Measurements from ENCODE around the gene YIPF3. TPM values are rescaled to one million over a fixed set of nuclear protein-coding genes. Genes with fewer than 3 reads are reported as not detected.

The YIPF3 gene
- polyA plus RNA-seq, 4 donors = 49.0 to 121 (median 71.8) TPM

DNA sequence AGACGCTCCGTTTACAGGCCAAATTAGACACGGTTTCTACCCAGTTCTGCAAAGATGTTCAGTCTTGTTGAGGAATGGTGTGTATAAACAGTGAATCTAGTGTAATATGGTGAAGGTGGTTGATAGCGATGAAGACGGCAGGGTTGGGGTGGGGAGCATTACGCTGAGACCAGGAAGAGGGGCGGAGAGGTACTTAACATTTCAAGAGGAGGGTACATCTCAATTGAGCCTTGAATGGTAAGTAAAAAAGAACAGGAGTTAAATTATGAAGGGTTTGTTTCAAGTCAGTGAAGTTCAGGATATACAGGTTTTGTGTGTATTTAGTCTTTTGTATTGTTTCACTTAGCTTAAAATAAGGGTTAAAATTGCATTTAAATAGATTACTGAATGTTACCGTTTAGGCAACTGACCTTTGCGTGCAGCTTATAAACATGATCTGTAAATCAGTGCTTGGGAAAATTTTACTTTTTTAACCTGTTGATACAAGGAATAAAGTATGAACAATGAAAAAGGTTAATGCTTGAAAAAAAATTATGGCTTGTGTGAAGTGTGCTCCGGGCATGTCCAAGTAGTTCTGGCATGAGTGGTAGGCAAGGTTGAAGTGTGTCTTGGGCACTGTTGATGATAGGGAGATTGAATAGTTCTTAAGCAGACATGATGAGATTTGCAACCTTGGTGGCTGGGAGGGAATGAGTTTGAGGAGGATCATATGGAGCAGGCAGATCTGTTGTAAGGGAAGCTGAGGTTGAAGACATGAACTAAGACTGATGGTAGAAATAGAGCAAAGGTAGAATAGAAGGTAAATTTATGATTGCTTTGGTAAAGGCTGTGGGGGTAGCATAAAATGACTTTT, 1.0 kb upstream of the YIPF3 start:
- no peaks in the 10 kb centered on the region for H3K27me3 ChIP-seq (ENCODE audit: control insufficient read depth in 3 of 3, insufficient read depth in 3 of 3, low read length in 3 of 3)
- no peaks in the 10 kb centered on the region for H3K9me3 ChIP-seq (ENCODE audit: control insufficient read depth in 2 of 2, insufficient read depth in 1 of 2, low read depth in 1 of 2, low read length in 1 of 2)
- H3K4me3 ChIP-seq (ENCODE audit: low read depth in 1 of 3, low read length in 3 of 3) = peak overlapping the region; percentile 57 to 99 (median 64)
- peaks cover 0 to 19% (median 8%) of the 10 kb centered on the region in 3 donors for H3K4me1 ChIP-seq (ENCODE audit: control insufficient read depth in 3 of 3, insufficient read depth in 2 of 3, low read depth in 1 of 3, low read length in 2 of 3)
- peaks cover 14 to 56% (median 25%) of the 10 kb centered on the region in 3 donors for H3K36me3 ChIP-seq (ENCODE audit: control insufficient read depth in 3 of 3, insufficient read depth in 2 of 3, low read depth in 1 of 3, low read length in 3 of 3)
- FAIRE-seq (no peak), DNase-seq (no peak)
- H3K27ac ChIP-seq (ENCODE audit: low read depth in 1 of 3, low read length in 2 of 3) = peak overlapping the region in 1 of 3 donors; percentile 8
- 1 to 3% (median 3%) methylated on average over 10 of the region's 10 CpGs for WGBS, 3 donors

DNA sequence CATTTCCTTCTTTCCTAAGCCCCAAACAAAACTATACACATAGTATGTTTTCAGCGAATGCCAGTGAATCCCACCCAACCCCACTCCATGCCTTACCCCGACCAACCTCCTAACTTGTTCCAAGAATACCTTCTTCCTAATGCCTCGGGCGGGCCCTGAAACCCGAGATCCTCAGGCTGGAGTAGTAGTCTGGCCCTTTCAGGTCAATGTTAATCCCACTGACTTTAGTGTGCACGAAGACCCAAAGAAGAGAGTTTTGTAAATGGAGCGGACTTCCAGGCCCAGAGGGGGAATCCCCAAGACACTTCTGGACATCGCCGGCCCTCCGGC, 394 bp downstream of the YIPF3 start:
- no peak for FAIRE-seq
- no peak for DNase-seq
- H3K4me3 ChIP-seq (ENCODE audit: low read depth in 1 of 3, low read length in 3 of 3) = peak overlapping the region; percentile 57 to 99 (median 92)
- H3K27me3 ChIP-seq (ENCODE audit: control insufficient read depth in 3 of 3, insufficient read depth in 3 of 3, low read length in 3 of 3) = no peaks in the 10 kb centered on the region
- H3K27ac ChIP-seq (ENCODE audit: low read depth in 1 of 3, low read length in 2 of 3) = peak overlapping the region in 2 of 3 donors; percentile 83 to 89
- H3K9me3 ChIP-seq (ENCODE audit: control insufficient read depth in 2 of 2, insufficient read depth in 1 of 2, low read depth in 1 of 2, low read length in 1 of 2) = no peaks in the 10 kb centered on the region
- H3K4me1 ChIP-seq (ENCODE audit: control insufficient read depth in 3 of 3, insufficient read depth in 2 of 3, low read depth in 1 of 3, low read length in 2 of 3) = peaks cover 0 to 19% (median 8%) of the 10 kb centered on the region in 3 donors
- WGBS, 3 donors = 0 to 1% (median 1%) methylated on average over 10 of the region's 10 CpGs
- H3K36me3 ChIP-seq (ENCODE audit: control insufficient read depth in 3 of 3, insufficient read depth in 2 of 3, low read depth in 1 of 3, low read length in 3 of 3) = peaks cover 14 to 58% (median 28%) of the 10 kb centered on the region in 3 donors

DNA sequence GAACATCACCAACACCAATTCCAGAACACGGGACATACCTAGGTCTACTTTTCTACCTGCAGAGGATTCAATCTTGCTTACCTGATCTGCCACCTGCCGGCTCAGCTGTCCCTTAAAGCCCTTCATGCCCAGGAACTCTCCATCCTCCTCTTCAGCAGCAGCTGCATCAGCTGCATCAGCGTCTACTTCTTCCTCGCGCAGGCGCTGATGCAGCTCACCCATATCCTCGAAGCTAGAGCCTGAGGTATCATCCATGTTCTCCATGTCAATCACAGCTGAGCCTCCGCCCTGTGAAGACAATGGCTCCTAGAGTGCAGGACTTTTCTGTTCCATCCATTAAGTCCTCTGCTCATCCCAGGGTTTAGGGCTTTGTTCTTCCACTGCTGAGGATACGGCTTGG, 918 bp downstream of the YIPF3 start:
- no peaks in the 10 kb centered on the region for H3K9me3 ChIP-seq (ENCODE audit: control insufficient read depth in 2 of 2, insufficient read depth in 1 of 2, low read depth in 1 of 2, low read length in 1 of 2)
- H3K36me3 ChIP-seq (ENCODE audit: control insufficient read depth in 3 of 3, insufficient read depth in 2 of 3, low read depth in 1 of 3, low read length in 3 of 3) = peaks cover 10 to 57% (median 26%) of the 10 kb centered on the region in 3 donors
- H3K4me1 ChIP-seq (ENCODE audit: control insufficient read depth in 3 of 3, insufficient read depth in 2 of 3, low read depth in 1 of 3, low read length in 2 of 3) = peaks cover 1 to 20% (median 8%) of the 10 kb centered on the region in 3 donors
- 51 to 74% (median 64%) methylated on average over 9 of the region's 9 CpGs for WGBS, 3 donors
- DNase-seq (no peak), FAIRE-seq (no peak)
- H3K27ac ChIP-seq (ENCODE audit: low read depth in 1 of 3, low read length in 2 of 3) = peak overlapping the region in 1 of 3 donors; percentile 83
- peak overlapping the region; percentile 57 to 99 (median 92) for H3K4me3 ChIP-seq (ENCODE audit: low read depth in 1 of 3, low read length in 3 of 3)
- H3K27me3 ChIP-seq (ENCODE audit: control insufficient read depth in 3 of 3, insufficient read depth in 3 of 3, low read length in 3 of 3) = no peaks in the 10 kb centered on the region

DNA sequence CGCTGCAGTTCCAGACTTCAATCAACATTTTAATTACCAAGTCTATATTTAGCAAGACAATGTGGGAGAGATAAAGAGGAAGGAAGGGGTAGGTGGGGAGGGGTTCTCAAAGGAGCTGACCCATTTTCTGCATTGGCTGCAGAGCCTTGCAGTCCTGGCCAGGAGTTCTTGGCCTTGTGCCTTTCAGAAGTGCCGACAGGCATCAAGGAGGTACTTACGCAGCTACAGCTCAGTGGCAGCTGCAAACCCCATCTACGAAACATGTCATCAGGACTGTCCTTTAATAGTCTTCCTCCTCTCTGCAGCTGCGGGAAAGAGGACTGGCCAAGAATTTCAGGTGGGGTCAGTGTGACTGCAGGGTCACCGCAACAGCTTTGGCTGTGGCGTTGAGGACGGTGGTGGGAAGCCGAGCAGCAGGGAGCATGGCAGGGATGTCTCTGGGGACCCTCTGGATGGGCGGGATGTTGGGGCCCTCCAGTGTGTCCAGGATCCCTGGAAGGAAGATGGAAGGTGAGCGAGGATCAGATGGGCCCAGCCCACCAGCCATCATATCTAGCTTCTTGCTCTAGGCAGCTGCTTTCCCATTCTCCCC, 4.8 kb downstream of the YIPF3 start:
- FAIRE-seq = no peak
- H3K9me3 ChIP-seq (ENCODE audit: control insufficient read depth in 2 of 2, insufficient read depth in 1 of 2, low read depth in 1 of 2, low read length in 1 of 2) = no peaks in the 10 kb centered on the region
- H3K4me1 ChIP-seq (ENCODE audit: control insufficient read depth in 3 of 3, insufficient read depth in 2 of 3, low read depth in 1 of 3, low read length in 2 of 3) = peaks cover 4 to 37% (median 4%) of the 10 kb centered on the region in 3 donors
- peaks cover 10 to 43% (median 15%) of the 10 kb centered on the region in 3 donors for H3K36me3 ChIP-seq (ENCODE audit: control insufficient read depth in 3 of 3, insufficient read depth in 2 of 3, low read depth in 1 of 3, low read length in 3 of 3)
- H3K4me3 ChIP-seq (ENCODE audit: low read depth in 1 of 3, low read length in 3 of 3) = no peak overlapping the region
- H3K27ac ChIP-seq (ENCODE audit: low read depth in 1 of 3, low read length in 2 of 3) = no peak overlapping the region
- WGBS, 3 donors = 87 to 97% (median 94%) methylated on average over 11 of the region's 11 CpGs
- H3K27me3 ChIP-seq (ENCODE audit: control insufficient read depth in 3 of 3, insufficient read depth in 3 of 3, low read length in 3 of 3) = peaks cover 0 to 16% (median 0%) of the 10 kb centered on the region in 3 donors
- no peak for DNase-seq

DNA sequence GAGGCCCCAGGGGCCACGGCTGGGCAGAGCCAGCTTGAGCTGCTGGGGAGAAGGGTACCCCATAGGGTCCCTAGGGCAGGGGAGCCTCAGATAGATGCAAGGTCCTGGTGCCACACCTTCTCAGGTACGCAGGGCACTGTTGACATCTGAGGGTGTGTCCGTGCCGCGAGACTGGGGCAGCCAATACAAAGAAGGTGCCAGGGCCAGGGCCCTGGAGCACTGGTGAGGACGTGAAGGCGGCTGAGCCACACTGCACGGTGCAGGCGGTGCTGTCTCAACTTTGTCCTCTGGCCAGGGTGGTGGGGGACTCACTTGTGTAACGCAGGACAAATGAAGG, 5.9 kb downstream of the YIPF3 start:
- H3K4me1 ChIP-seq (ENCODE audit: control insufficient read depth in 3 of 3, insufficient read depth in 2 of 3, low read depth in 1 of 3, low read length in 2 of 3) = peaks cover 2 to 35% (median 4%) of the 10 kb centered on the region in 3 donors

DNA sequence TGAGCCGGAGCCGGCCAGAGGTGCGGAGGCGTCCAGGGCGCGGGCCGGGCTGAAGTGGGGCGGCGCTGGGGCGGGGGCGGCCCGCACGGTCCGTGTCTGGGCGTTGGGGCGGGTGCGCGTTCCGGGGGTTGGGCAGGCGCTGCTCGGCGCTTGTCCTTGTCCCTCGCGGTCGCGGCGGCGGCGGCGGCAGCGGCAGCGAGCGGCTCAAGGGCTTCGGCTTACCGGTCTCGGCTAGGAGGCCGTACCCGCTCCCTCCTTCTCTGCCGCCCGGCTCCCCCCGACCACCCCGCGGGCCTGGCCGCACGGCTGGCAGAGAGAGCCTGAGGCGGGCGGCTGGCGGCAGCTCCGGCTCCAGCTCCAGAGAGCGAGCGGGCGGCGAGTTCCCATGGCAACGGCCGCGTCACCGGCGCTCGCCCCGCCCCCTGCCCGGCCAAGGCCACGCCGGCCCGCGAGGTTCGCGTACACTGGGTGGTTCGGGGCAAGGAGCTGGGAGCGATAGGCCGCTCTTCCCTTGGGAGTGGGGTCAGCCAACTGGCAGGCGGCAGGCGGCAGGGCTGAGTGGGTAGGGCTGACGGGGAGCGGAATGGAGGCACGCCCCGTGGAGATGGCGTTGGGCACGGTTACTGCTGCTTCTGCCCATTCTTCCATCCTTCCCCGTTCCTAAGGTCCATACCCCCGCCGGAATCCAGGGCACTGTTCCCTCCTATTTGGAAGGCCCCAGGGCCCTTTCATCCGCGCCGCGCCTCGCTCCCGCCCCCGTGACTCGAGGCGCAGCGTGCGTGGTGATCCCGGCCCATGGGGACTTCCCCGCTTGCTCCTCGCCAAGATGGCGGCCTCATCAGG, 6.5 kb downstream of the YIPF3 start, which contains the start of gene LRRC73:
Gene LRRC73, minus strand, starts transcription at position 363 of the 843 bp plus-strand sequence. CDS start 561 bp downstream, outside the sequence.
- FAIRE-seq (no peak), DNase-seq (peak; percentile 87 to 92)
- peak within 1 kb of the TSS; percentile 49 to 82 (median 78) for H3K27ac ChIP-seq (ENCODE audit: low read depth in 1 of 3, low read length in 2 of 3)
- 3 to 9% (median 6%) methylated on average over 58 to 96 of the region's 96 CpGs for WGBS, 3 donors
- no peaks in the 10 kb centered on the region for H3K9me3 ChIP-seq (ENCODE audit: control insufficient read depth in 2 of 2, insufficient read depth in 1 of 2, low read depth in 1 of 2, low read length in 1 of 2)
- H3K4me1 ChIP-seq (ENCODE audit: control insufficient read depth in 3 of 3, insufficient read depth in 2 of 3, low read depth in 1 of 3, low read length in 2 of 3) = peaks cover 0 to 29% (median 4%) of the 10 kb centered on the region in 3 donors
- H3K36me3 ChIP-seq (ENCODE audit: control insufficient read depth in 3 of 3, insufficient read depth in 2 of 3, low read depth in 1 of 3, low read length in 3 of 3) = peaks cover 12 to 51% (median 15%) of the 10 kb centered on the region in 3 donors
- peak within 1 kb of the TSS; percentile 33 to 67 (median 41) for H3K4me3 ChIP-seq (ENCODE audit: low read depth in 1 of 3, low read length in 3 of 3)
- H3K27me3 ChIP-seq (ENCODE audit: control insufficient read depth in 3 of 3, insufficient read depth in 3 of 3, low read length in 3 of 3) = peaks cover 0 to 16% (median 0%) of the 10 kb centered on the region in 3 donors

More for the DNA sequence above, 5.9 kb downstream of the YIPF3 start:
- peaks cover 0 to 16% (median 0%) of the 10 kb centered on the region in 3 donors for H3K27me3 ChIP-seq (ENCODE audit: control insufficient read depth in 3 of 3, insufficient read depth in 3 of 3, low read length in 3 of 3)
- H3K27ac ChIP-seq (ENCODE audit: low read depth in 1 of 3, low read length in 2 of 3) = peak overlapping the region; percentile 49 to 82 (median 78)
- DNase-seq = peak; percentile 67 to 88
- peaks cover 10 to 51% (median 15%) of the 10 kb centered on the region in 3 donors for H3K36me3 ChIP-seq (ENCODE audit: control insufficient read depth in 3 of 3, insufficient read depth in 2 of 3, low read depth in 1 of 3, low read length in 3 of 3)
- 25 to 59% (median 40%) methylated on average over 10 of the region's 10 CpGs for WGBS, 3 donors
- H3K9me3 ChIP-seq (ENCODE audit: control insufficient read depth in 2 of 2, insufficient read depth in 1 of 2, low read depth in 1 of 2, low read length in 1 of 2) = no peaks in the 10 kb centered on the region
- H3K4me3 ChIP-seq (ENCODE audit: low read depth in 1 of 3, low read length in 3 of 3) = peak overlapping the region in 2 of 3 donors; percentile 41 to 67
- no peak for FAIRE-seq

DNA sequence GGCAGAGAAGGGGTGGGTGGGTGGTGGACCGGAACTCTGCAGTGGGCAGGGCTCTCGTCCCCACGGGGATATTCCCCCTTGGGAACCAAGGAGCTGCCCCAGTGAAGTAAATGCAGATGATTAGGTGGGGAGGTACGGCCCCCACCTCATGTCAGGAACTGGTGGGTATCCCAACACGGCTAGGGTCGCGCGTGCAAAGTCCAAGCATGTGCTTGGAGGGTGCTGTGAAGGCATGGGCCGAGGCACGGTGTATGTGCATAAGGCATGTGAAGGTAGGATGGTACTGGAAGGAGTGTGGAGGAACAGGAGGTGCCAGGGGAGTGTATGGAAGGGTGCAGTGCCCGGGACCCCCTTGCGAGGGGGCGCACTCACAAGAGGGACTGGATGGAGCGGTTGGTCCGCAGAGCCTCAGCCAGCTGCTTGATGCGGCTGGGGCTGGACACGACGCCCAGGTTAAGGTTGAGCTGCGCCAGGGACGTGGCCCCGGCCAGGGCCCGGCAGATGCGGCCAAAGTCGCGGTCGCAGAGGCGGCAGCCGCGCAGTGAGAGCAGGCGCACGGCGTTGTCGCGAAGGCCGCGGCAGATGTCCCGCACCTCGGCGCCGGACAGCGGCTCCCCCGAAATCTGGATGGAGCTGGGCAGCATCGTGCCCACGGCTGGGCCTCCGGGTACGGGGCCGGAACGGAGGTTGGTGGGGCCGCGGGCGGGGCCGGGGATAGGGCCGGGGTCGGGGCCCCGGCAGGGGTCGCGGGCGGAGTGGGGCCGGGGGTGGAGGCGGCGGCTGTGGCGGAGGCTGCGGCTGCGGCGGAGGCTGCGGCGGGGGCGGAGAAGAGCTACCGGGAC, 7.4 kb downstream of the YIPF3 start:
- no peak overlapping the region for H3K27ac ChIP-seq (ENCODE audit: low read depth in 1 of 3, low read length in 2 of 3)
- DNase-seq (peak in 1 of 2 donors; percentile 40), FAIRE-seq (no peak)
- peaks cover 0 to 27% (median 4%) of the 10 kb centered on the region in 3 donors for H3K4me1 ChIP-seq (ENCODE audit: control insufficient read depth in 3 of 3, insufficient read depth in 2 of 3, low read depth in 1 of 3, low read length in 2 of 3)
- H3K36me3 ChIP-seq (ENCODE audit: control insufficient read depth in 3 of 3, insufficient read depth in 2 of 3, low read depth in 1 of 3, low read length in 3 of 3) = peaks cover 12 to 55% (median 15%) of the 10 kb centered on the region in 3 donors
- H3K4me3 ChIP-seq (ENCODE audit: low read depth in 1 of 3, low read length in 3 of 3) = peak overlapping the region; percentile 6 to 67 (median 33)
- H3K27me3 ChIP-seq (ENCODE audit: control insufficient read depth in 3 of 3, insufficient read depth in 3 of 3, low read length in 3 of 3) = peaks cover 0 to 16% (median 0%) of the 10 kb centered on the region in 3 donors
- H3K9me3 ChIP-seq (ENCODE audit: control insufficient read depth in 2 of 2, insufficient read depth in 1 of 2, low read depth in 1 of 2, low read length in 1 of 2) = no peaks in the 10 kb centered on the region
- WGBS, 3 donors = 8 to 11% (median 8%) methylated on average over 38 to 69 of the region's 69 CpGs
